ENCODE results near the gene KCNE4. TPM values are rescaled to one million over a fixed set of nuclear protein-coding genes. Genes with fewer than 3 reads are reported as not detected.
A peak's percentile ranks its signal among the peaks of the same experiment; 100 is the strongest.

The KCNE4 gene
- polyA plus RNA-seq, 1 donor, result 16.9 TPM

- no peak for DNase-seq
Measured at GRCh38 chr2:223039618-223040017, 12.4 kb upstream of the KCNE4 start.

GRCh38 chr2:223040527-223040926 is 11.5 kb upstream of the KCNE4 start:
- no peak for DNase-seq

- DNase-seq, result no peak
Measured at GRCh38 chr2:223041527-223042109, 10.4 kb upstream of the KCNE4 start.

- DNase-seq, result no peak
Measured at GRCh38 chr2:223042284-223042683, 9.7 kb upstream of the KCNE4 start.

- no peak for DNase-seq
Measured at GRCh38 chr2:223042704-223043118, 9.3 kb upstream of the KCNE4 start.

- DNase-seq, result no peak
Measured at GRCh38 chr2:223043164-223043941, 8.6 kb upstream of the KCNE4 start.

- no peak for DNase-seq
Measured at GRCh38 chr2:223044092-223044836, 7.7 kb upstream of the KCNE4 start.

GRCh38 chr2:223044916-223045700 is 6.9 kb upstream of the KCNE4 start:
- no peak for DNase-seq

GRCh38 chr2:223046470-223047040 is 5.4 kb upstream of the KCNE4 start:
- no peak for DNase-seq

GRCh38 chr2:223047260-223047761 is 4.7 kb upstream of the KCNE4 start:
- no peak for DNase-seq

GRCh38 chr2:223048519-223048918 is 3.5 kb upstream of the KCNE4 start:
- DNase-seq, result no peak

- no peak for DNase-seq
Measured at GRCh38 chr2:223049356-223049755, 2.6 kb upstream of the KCNE4 start.

- no peak for DNase-seq
Measured at GRCh38 chr2:223050188-223050587, 1.8 kb upstream of the KCNE4 start.

- no peak for DNase-seq
Measured at GRCh38 chr2:223050900-223051504, 988 bp upstream of the KCNE4 start.

GRCh38 chr2:223052548-223053483 is 826 bp downstream of the KCNE4 start:
- no peak for DNase-seq

GRCh38 chr2:223053484-223054192 is 1.6 kb downstream of the KCNE4 start:
- no peak for DNase-seq

GRCh38 chr2:223054193-223054781 is 2.3 kb downstream of the KCNE4 start:
- DNase-seq, result no peak

GRCh38 chr2:223055140-223055539 is 3.1 kb downstream of the KCNE4 start:
- peak; percentile 83 for DNase-seq

GRCh38 chr2:223055836-223056235 is 3.8 kb downstream of the KCNE4 start:
- DNase-seq, result no peak
